Stimulated activated CD8-positive, alpha-beta memory T cell treated with anti-CD3 and anti-CD28 coated beads, Interleukin-12 subunit alpha, Interleukin-12 subunit beta, amount 100 ng/mL, for 1 hour (primary cell): ENCODE measurements around the gene RFX8.
"Not testable (repeated sequence)": the region's sequence is repeated elsewhere in the genome, so short reads cannot be mapped to it uniquely, and the experiment has no call there.

Experiments used
- DNase-seq: peaks from one replicate; pipeline ENCODE4 v3.0.0-alpha.2; 2020; ENCODE audit warnings: low read depth

Gene RFX8

GRCh38 chr2:101379091-101379490 is 95.8 kb downstream of the RFX8 start:
- no peak for DNase-seq

GRCh38 chr2:101375653-101376052 is 99.3 kb downstream of the RFX8 start:
- no peak for DNase-seq

GRCh38 chr2:101374821-101375561 is 99.9 kb downstream of the RFX8 start:
- no peak for DNase-seq

- DNase-seq: no peak
These were observed 102.1 kb downstream of the RFX8 start for GRCh38 chr2:101372792-101373191.

- no peak for DNase-seq
These were observed 103.3 kb downstream of the RFX8 start for GRCh38 chr2:101371636-101372035.

GRCh38 chr2:101369100-101369499 is 105.8 kb downstream of the RFX8 start:
- DNase-seq: no peak

- no peak for DNase-seq
These were observed 106.5 kb downstream of the RFX8 start for GRCh38 chr2:101368376-101368775.

- no peak for DNase-seq
These were observed 107.4 kb downstream of the RFX8 start for GRCh38 chr2:101367508-101367907.

- no peak for DNase-seq
These were observed 110.0 kb downstream of the RFX8 start for GRCh38 chr2:101364878-101365277.

GRCh38 chr2:101362777-101363176 is 112.1 kb downstream of the RFX8 start:
- DNase-seq: no peak

- no peak for DNase-seq
These were observed 112.6 kb downstream of the RFX8 start for GRCh38 chr2:101362316-101362715.

GRCh38 chr2:101361522-101361921 is 113.4 kb downstream of the RFX8 start:
- no peak for DNase-seq

- no peak for DNase-seq
These were observed 113.8 kb downstream of the RFX8 start for GRCh38 chr2:101361121-101361520.

GRCh38 chr2:101360232-101360631 is 114.7 kb downstream of the RFX8 start:
- no peak for DNase-seq

GRCh38 chr2:101359410-101359954 is 115.4 kb downstream of the RFX8 start:
- DNase-seq: no peak

GRCh38 chr2:101357376-101357775 is 117.5 kb downstream of the RFX8 start:
- no peak for DNase-seq

- no peak for DNase-seq
These were observed 118.4 kb downstream of the RFX8 start for GRCh38 chr2:101356521-101356920.

- no peak for DNase-seq
These were observed 118.9 kb downstream of the RFX8 start for GRCh38 chr2:101356055-101356454.

- no peak for DNase-seq
These were observed 119.4 kb downstream of the RFX8 start for GRCh38 chr2:101355401-101356054.

GRCh38 chr2:101354420-101355311 is 120.2 kb downstream of the RFX8 start:
- no peak for DNase-seq

GRCh38 chr2:101352631-101353030 is 122.3 kb downstream of the RFX8 start:
- DNase-seq: not testable (repeated sequence)

GRCh38 chr2:101351207-101351606 is 123.7 kb downstream of the RFX8 start:
- no peak for DNase-seq
